Spleen (tissue), 11 donors: ENCODE results near the gene CEP72. TPM values are rescaled to one million over a fixed set of nuclear protein-coding genes. Genes with fewer than 3 reads are reported as not detected.
"Not testable (repeated sequence)": the region's sequence is repeated elsewhere in the genome, so short reads cannot be mapped to it uniquely, and the experiment has no call there.

ENCODE experiments used
- DNase-seq: peaks from one replicate; pipeline ENCODE4 v3.0.0-alpha.2; 2020
- H3K27ac ChIP-seq, 8 donors: fragments of 200-600 bp; sonication (generic) in 7 of 8; 1 replicate in 4 of 8; 2 replicates in 4 of 8; pipeline versions ENCODE4 v1.5.0 to v1.8.0; 2016 to 2021; ENCODE audit warnings: inconsistent platforms in 4 of 8, mild to moderate bottlenecking in 4 of 8, moderate library complexity in 1 of 8
- H3K27me3 ChIP-seq, 7 donors: fragments of 200-600 bp; sonication (generic) in 6 of 7; replicated peaks in 1 of 7; 1 replicate in 4 of 7; 2 replicates in 3 of 7; pipeline versions ENCODE4 v1.5.0 to v1.8.0; 2016 to 2021; ENCODE audit warnings: inconsistent platforms in 3 of 7, mild to moderate bottlenecking in 1 of 7
- H3K36me3 ChIP-seq, 6 donors: fragments of 200-600 bp; sonication (generic) in 5 of 6; 1 replicate in 4 of 6; 2 replicates in 2 of 6; pipeline versions ENCODE4 v1.5.0 to v1.8.0; 2016 to 2021; ENCODE audit warnings: inconsistent platforms in 2 of 6
- H3K4me1 ChIP-seq, 6 donors: fragments of 200-600 bp; sonication (generic) in 5 of 6; 1 replicate in 3 of 6; 2 replicates in 3 of 6; pipeline versions ENCODE4 v1.5.0 to v1.8.0; 2016 to 2021; ENCODE audit warnings: inconsistent platforms in 3 of 6
- H3K4me3 ChIP-seq, 8 donors: fragments of 200-600 bp; sonication (generic) in 7 of 8; 1 replicate in 4 of 8; 2 replicates in 4 of 8; pipeline versions ENCODE4 v1.5.0 to v1.8.0; 2016 to 2021; ENCODE audit warnings: inconsistent platforms in 4 of 8, mild to moderate bottlenecking in 4 of 8, moderate library complexity in 2 of 8
- H3K9me3 ChIP-seq, 8 donors: fragments of 200-600 bp; sonication (generic) in 7 of 8; 1 replicate in 4 of 8; 2 replicates in 4 of 8; pipeline versions ENCODE4 v1.5.0 to v1.8.0; 2016 to 2021; ENCODE audit warnings: inconsistent platforms in 4 of 8
- CTCF ChIP-seq, 11 experiments: fragments of 200-600 bp in 7 of 11; fragments of 450-650 bp in 4 of 11; sonication (generic) in 4 of 11; IDR thresholded peaks in 8 of 11; conservative IDR thresholded peaks in 3 of 11; 1 replicate in 7 of 11; 2 replicates in 4 of 11; pipeline versions ENCODE4 v1.4.0 to v1.8.0; 2016 to 2021; ENCODE audit warnings: antibody characterized with exemption in 11 of 11, inconsistent platforms in 4 of 11, mild to moderate bottlenecking in 1 of 11
- POLR2A ChIP-seq, 3 donors: fragments of 450-650 bp; IDR thresholded peaks; one replicate each; pipeline ENCODE4 v1.5.1; 2017; ENCODE audit warnings: antibody characterized with exemption in 3 of 3, mild to moderate bottlenecking in 1 of 3
- POLR2AphosphoS5 ChIP-seq, 3 donors: sonication (generic); formaldehyde crosslinking; IDR thresholded peaks; one replicate each; pipeline ENCODE4 v1.5.1; 2017; ENCODE audit warnings: antibody characterized with exemption in 3 of 3
- WGBS, 5 donors: extraction: QIAGEN DNeasy Blood & Tissue Kit in 3 of 5; methylation state at CpG; one replicate each; pipeline versions ENCODE4 v1.1.5 to v1.1.7; 2013 to 2018; 5-methylcytosine and 5-hydroxymethylcytosine counted together
- intact Hi-C: fragments of 100-400 bp; cut with DNase I; formaldehyde crosslinking; loops from one replicate; pipeline ENCODE4 v1.15.0; 2023; ENCODE audit warnings: low total_unique reads
- polyA plus RNA-seq, 3 donors: library from polyadenylated mRNA; stranded (reverse); fragments of 200-250 nt; gene quantifications; one replicate each; pipeline ENCODE4 v1.2.1, GENCODE V29; 2013
- total RNA-seq, 7 donors: library from RNA; depleted of rRNA in 3 of 7; stranded (reverse); fragments of >200 nt in 3 of 7; fragmentation: NEBNext Ultra II Directional in 4 of 7; extraction: Animal tissue kit (Norgen Biotek cat#: 25700) in 4 of 7; gene quantifications; one replicate each; pipeline versions ENCODE4 v1.1.0 to v1.2.1, GENCODE V29; 2016 to 2021
- donor health status: healthy with polysubstance abuse.
- donor health status: DM: no; HTN: no; CAD: no; lungs with moderate emphysema.
- donor health status: DM: no; HTN: no; CAD: no.
- donor health status: Bipolar disorder and iron deficiency.
- donor health status: healthy.
- donor health status: DM: no; HTN: no; CAD: no.
- donor health status: DM: yes; HTN: yes; CAD: no.

Gene CEP72
- total and polyA plus RNA-seq, 10 donors, result 2.1 to 13.1 (median 9.0) TPM

GRCh38 chr5:680836-681235 is 68.7 kb downstream of the CEP72 start:
- H3K4me3 ChIP-seq, H3K36me3 ChIP-seq, H3K4me1 ChIP-seq, DNase-seq, H3K9me3 ChIP-seq, intact Hi-C loops, H3K27ac ChIP-seq: not testable (repeated sequence)
- H3K27me3 ChIP-seq, result peaks cover 0 to 33% (median 0%) of the 10 kb centered on the region in 7 donors
- WGBS, 5 donors, result 86 to 91% (median 87%) methylated on average over 13 of the region's 13 CpGs

GRCh38 chr5:681317-682191 is 69.4 kb downstream of the CEP72 start:
- WGBS, 5 donors, result 86 to 94% (median 91%) methylated on average over 11 to 17 of the region's 17 CpGs
- H3K9me3 ChIP-seq, H3K27ac ChIP-seq, H3K36me3 ChIP-seq, intact Hi-C loops, H3K4me1 ChIP-seq, H3K4me3 ChIP-seq: not testable (repeated sequence)
- peaks cover 0 to 28% (median 0%) of the 10 kb centered on the region in 7 donors for H3K27me3 ChIP-seq
- DNase-seq, result peak; percentile 73

- H3K36me3 ChIP-seq, intact Hi-C loops, H3K4me3 ChIP-seq, H3K4me1 ChIP-seq, H3K9me3 ChIP-seq, H3K27ac ChIP-seq: not testable (repeated sequence)
- peak; percentile 31 for DNase-seq
- 71 to 95% (median 88%) methylated on average over 1 to 3 of the region's 3 CpGs; no CpG with 5 or more reads in 2 of the 5 donors for WGBS, 5 donors
- H3K27me3 ChIP-seq, result peaks cover 0 to 27% (median 0%) of the 10 kb centered on the region in 7 donors
Observed at GRCh38 chr5:682216-682615, 70.1 kb downstream of the CEP72 start.

- H3K4me1 ChIP-seq, H3K9me3 ChIP-seq, intact Hi-C loops, H3K27ac ChIP-seq, H3K4me3 ChIP-seq, H3K36me3 ChIP-seq: not testable (repeated sequence)
- 67 to 87% (median 86%) methylated on average over 3 to 17 of the region's 17 CpGs for WGBS, 5 donors
- peak; percentile 72 for DNase-seq
- H3K27me3 ChIP-seq, result peaks cover 0 to 27% (median 0%) of the 10 kb centered on the region in 7 donors
Observed at GRCh38 chr5:682651-683358, 70.7 kb downstream of the CEP72 start.

GRCh38 chr5:683551-684481 is 71.7 kb downstream of the CEP72 start:
- TF ChIP-seq CTCF (IDR thresholded peaks at IDR 0.05 in 8 of 11, conservative IDR thresholded peaks at IDR 0.05 in 3 of 11) (no peak), POLR2A (IDR thresholded peaks at IDR 0.05) (no peak), POLR2AphosphoS5 (IDR thresholded peaks at IDR 0.05) (no peak)
- no peak for DNase-seq

More at GRCh38 chr5:683551-684481, 71.7 kb downstream of the CEP72 start:
- Histone ChIP-seq H3K27ac (no peak overlapping the region), H3K4me3 (no peak overlapping the region), H3K27me3 (peaks cover 0 to 27% (median 0%) of the 10 kb centered on the region in 7 donors), H3K4me1 (no peaks in the 10 kb centered on the region), H3K36me3 (no peaks in the 10 kb centered on the region), H3K9me3 (no peaks in the 10 kb centered on the region)
- intact Hi-C loops, result no loop called here
- 76 to 91% (median 81%) methylated on average over 21 to 30 of the region's 30 CpGs for WGBS, 5 donors
